Calu3 (cell line): ENCODE data around the gene TSFM. TPM values are rescaled to one million over a fixed set of nuclear protein-coding genes. Genes with fewer than 3 reads are reported as not detected.

Source experiments
- Bru-seq: library from RNA; stranded (reverse); fragments of 400-500 nt; gene quantifications from one replicate; lab custom pipeline; 2021; lab: Mats Ljungman, UMichigan
- BruChase-seq, 2 experiments: library from RNA; stranded (reverse); fragments of 400-500 nt; gene quantifications; one replicate each; lab custom pipeline; 2021; lab: Mats Ljungman, UMichigan
- BruUV-seq: library from RNA; stranded (reverse); fragments of 400-500 nt; replicated peaks from 2 replicates; lab custom pipeline; 2021; lab: Mats Ljungman, UMichigan
- CTCF ChIA-PET: fragments of 300-600 bp; sonication (Branson Sonifier 250); formaldehyde crosslinking; loops from one replicate; lab custom pipeline; 2022; ENCODE audit warnings: antibody characterized with exemption; lab: Charles Lee
- DNase-seq: peaks from one replicate; pipeline ENCODE4 v3.0.0; 2022
- H3K27ac Mint-ChIP-seq: one replicate; pipeline ENCODE4 v1.8.0; 2022; ENCODE audit warnings: mixed read lengths; ENCODE audit not compliant: unreplicated experiment
- H3K27me3 Mint-ChIP-seq: one replicate; pipeline ENCODE4 v1.8.0; 2022; ENCODE audit warnings: mixed read lengths; ENCODE audit not compliant: unreplicated experiment
- H3K36me3 Mint-ChIP-seq: one replicate; pipeline ENCODE4 v1.8.0; 2022; ENCODE audit warnings: mild to moderate bottlenecking, moderate library complexity, mixed read lengths; ENCODE audit not compliant: insufficient read depth, unreplicated experiment
- H3K4me1 Mint-ChIP-seq: one replicate; pipeline ENCODE4 v1.8.0; 2022; ENCODE audit warnings: mild to moderate bottlenecking, low read depth, mixed read lengths; ENCODE audit not compliant: unreplicated experiment
- H3K4me3 Mint-ChIP-seq: one replicate; pipeline ENCODE4 v1.8.0; 2022; ENCODE audit warnings: mild to moderate bottlenecking, low read depth, moderate library complexity, mixed read lengths; ENCODE audit not compliant: unreplicated experiment
- H3K9me3 Mint-ChIP-seq: one replicate; pipeline ENCODE4 v1.8.0; 2022; ENCODE audit warnings: low read depth, mixed read lengths; ENCODE audit not compliant: unreplicated experiment
- intact Hi-C: fragments of 100-400 bp; cut with micrococcal nuclease; formaldehyde crosslinking; loops from one replicate; pipeline ENCODE4 v1.10.0; 2022; ENCODE audit not compliant: unreplicated experiment
- long read RNA-seq: library from polyadenylated mRNA; stranded (forward); transcript quantifications from one replicate; pipeline ENCODE4 v2.0.0, GENCODE V29; 2022
- total RNA-seq: library from RNA; stranded (reverse); gene quantifications from 2 replicates; pipeline ENCODE4 v1.2.3, GENCODE V29; 2022
- TF ChIP-seq, protein P1 (sequence below): fragments of 200-600 bp; IDR thresholded peaks from one replicate; pipeline ENCODE4 v1.8.0; 2022; ENCODE audit warnings: antibody characterized with exemption; ENCODE audit not compliant: unreplicated experiment

The TSFM gene
- total RNA-seq (47.1 and 49.0 TPM in 2 replicates), Bru-seq, nascent RNA (percentile 82 among the genes with signal in this experiment), BruChase-seq, experiment 1, labeled RNA remaining after a 6-hour chase (percentile 76 among the genes with signal in this experiment), BruChase-seq, experiment 2, labeled RNA remaining after a 2-hour chase (percentile 79 among the genes with signal in this experiment)
- long read RNA-seq, transcript TSFM-204 (6 exons, 2,192 nt) = major isoform, 60 of 74 reads
- long read RNA-seq, partial matches to known transcripts = 0 of 74 reads
- long read RNA-seq, other reads (novel, unspliced or antisense) = 11 of 74 reads

- peak within 1 kb of the TSS; percentile 100 for H3K4me3 Mint-ChIP-seq
- peaks cover 18% of the 10 kb centered on the region for H3K36me3 Mint-ChIP-seq
- intact Hi-C loops = no loop called here
- H3K27me3 Mint-ChIP-seq = no peaks in the 10 kb centered on the region
- TF ChIP-seq, protein P1, sequence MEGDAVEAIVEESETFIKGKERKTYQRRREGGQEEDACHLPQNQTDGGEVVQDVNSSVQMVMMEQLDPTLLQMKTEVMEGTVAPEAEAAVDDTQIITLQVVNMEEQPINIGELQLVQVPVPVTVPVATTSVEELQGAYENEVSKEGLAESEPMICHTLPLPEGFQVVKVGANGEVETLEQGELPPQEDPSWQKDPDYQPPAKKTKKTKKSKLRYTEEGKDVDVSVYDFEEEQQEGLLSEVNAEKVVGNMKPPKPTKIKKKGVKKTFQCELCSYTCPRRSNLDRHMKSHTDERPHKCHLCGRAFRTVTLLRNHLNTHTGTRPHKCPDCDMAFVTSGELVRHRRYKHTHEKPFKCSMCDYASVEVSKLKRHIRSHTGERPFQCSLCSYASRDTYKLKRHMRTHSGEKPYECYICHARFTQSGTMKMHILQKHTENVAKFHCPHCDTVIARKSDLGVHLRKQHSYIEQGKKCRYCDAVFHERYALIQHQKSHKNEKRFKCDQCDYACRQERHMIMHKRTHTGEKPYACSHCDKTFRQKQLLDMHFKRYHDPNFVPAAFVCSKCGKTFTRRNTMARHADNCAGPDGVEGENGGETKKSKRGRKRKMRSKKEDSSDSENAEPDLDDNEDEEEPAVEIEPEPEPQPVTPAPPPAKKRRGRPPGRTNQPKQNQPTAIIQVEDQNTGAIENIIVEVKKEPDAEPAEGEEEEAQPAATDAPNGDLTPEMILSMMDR = peak; percentile 93
- no TSS peak for BruUV-seq
- H3K4me1 Mint-ChIP-seq = no peaks in the 10 kb centered on the region
- DNase-seq = peak; percentile 97
- no peaks in the 10 kb centered on the region for H3K9me3 Mint-ChIP-seq
- H3K27ac Mint-ChIP-seq = peak within 1 kb of the TSS; percentile 100
- CTCF ChIA-PET = interaction anchor here (1.1 to 1.2 kb wide), 2 partner anchors 11 to 64 kb away, joined by 3 read pairs; partner anchors contain the start of genes CTDSP2, EEF1AKMT3 and METTL1
Observed at GRCh38 chr12:57782608-57783465, at the start of gene TSFM. Gene TSFM, plus strand, starts transcription at chr12:57782787. Its CDS starts 15 bp downstream, at chr12:57782802.

DNA sequence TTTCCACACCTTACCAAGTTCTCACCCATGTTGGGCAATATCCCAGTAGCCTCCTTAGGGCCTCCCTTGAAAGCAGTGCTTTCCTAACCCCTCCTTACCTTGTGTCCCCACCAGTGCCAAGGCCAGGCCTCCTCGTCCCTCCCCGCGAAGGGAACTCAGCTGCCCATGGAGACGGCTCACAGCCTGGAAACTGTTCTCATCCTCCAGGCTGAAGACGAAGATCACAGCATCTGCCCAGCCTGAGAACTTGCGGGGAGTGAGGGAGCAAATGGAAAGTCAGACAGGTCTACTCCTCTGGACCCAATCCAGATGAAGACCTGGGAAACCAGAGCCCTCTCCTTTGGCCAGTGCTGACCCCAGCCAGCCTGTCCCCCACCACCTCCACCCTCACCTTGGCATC lies 48.7 kb upstream of the TSFM start:
- CTCF ChIA-PET = interaction anchor here (3.2 to 3.4 kb wide), 2 partner anchors 8 to 151 kb away, joined by 17 to 18 read pairs; no protein-coding TSS in a partner anchor
- BruUV-seq = no TSS peak
- TF ChIP-seq, protein P1 = no peak
- intact Hi-C loops = no loop called here
- Mint-ChIP-seq H3K36me3 (no peaks in the 10 kb centered on the region), H3K27ac (no peak overlapping the region), H3K4me3 (no peak overlapping the region), H3K27me3 (peaks cover 92% of the 10 kb centered on the region), H3K4me1 (peaks cover 21% of the 10 kb centered on the region), H3K9me3 (no peaks in the 10 kb centered on the region)
- no peak for DNase-seq

DNA sequence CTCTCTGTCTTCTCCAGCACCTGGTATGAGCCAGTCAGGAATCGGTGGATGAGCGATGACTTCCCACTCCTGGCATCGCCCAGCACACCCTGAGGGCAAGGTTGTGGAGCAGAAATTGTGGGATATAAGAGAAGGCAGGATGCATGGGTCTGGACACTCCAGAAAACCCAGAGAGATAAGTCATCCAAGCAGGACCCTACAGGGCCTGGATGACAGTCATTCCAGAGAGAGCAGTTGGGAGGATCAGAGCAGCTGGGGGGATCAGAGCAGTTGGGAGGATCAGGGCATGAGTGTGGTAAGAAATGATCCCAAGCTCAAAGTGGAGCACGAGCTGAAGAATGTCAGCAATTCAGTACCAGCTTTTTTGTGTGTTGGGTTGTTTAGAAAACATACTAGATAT lies 48.0 kb upstream of the TSFM start:
- DNase-seq = no peak
- CTCF ChIA-PET = interaction anchor here (2.0 to 3.4 kb wide), 3 partner anchors 8 to 152 kb away, joined by 8 to 18 read pairs (median 17); partner anchors contain the start of gene TSPAN31
- no peak overlapping the region for H3K4me3 Mint-ChIP-seq
- intact Hi-C loops = no loop called here
- no peaks in the 10 kb centered on the region for H3K36me3 Mint-ChIP-seq
- no peak overlapping the region for H3K27ac Mint-ChIP-seq
- no peaks in the 10 kb centered on the region for H3K9me3 Mint-ChIP-seq
- H3K4me1 Mint-ChIP-seq = peaks cover 27% of the 10 kb centered on the region
- no TSS peak for BruUV-seq
- TF ChIP-seq, protein P1 = no peak
- H3K27me3 Mint-ChIP-seq = peaks cover 92% of the 10 kb centered on the region

- no peak for DNase-seq
- peak overlapping the region; percentile 57 for H3K4me3 Mint-ChIP-seq
- H3K27me3 Mint-ChIP-seq = peaks cover 92% of the 10 kb centered on the region
- peaks cover 28% of the 10 kb centered on the region for H3K4me1 Mint-ChIP-seq
- BruUV-seq = no TSS peak
- no peaks in the 10 kb centered on the region for H3K9me3 Mint-ChIP-seq
- TF ChIP-seq, protein P1 = no peak
- intact Hi-C loops = no loop called here
- CTCF ChIA-PET = interaction anchor here (0.7 to 3.4 kb wide), 5 partner anchors 9 to 152 kb away, joined by 3 to 18 read pairs (median 8); partner anchors contain the start of gene TSPAN31
- H3K36me3 Mint-ChIP-seq = no peaks in the 10 kb centered on the region
- no peak overlapping the region for H3K27ac Mint-ChIP-seq
Observed at GRCh38 chr12:57735198-57735855, 47.3 kb upstream of the TSFM start.
